ENCODE measurements around the gene COBL. TPM values are rescaled to one million over a fixed set of nuclear protein-coding genes. Genes with fewer than 3 reads are reported as not detected.

COBL gene
- total and polyA plus RNA-seq, 9 of the 15 experiments (the other 6 are each of a cell fraction or from before 2014, with no cell fraction given), result 0.01 to 2.4 (median 0.09) TPM; not detected in 3

DNA sequence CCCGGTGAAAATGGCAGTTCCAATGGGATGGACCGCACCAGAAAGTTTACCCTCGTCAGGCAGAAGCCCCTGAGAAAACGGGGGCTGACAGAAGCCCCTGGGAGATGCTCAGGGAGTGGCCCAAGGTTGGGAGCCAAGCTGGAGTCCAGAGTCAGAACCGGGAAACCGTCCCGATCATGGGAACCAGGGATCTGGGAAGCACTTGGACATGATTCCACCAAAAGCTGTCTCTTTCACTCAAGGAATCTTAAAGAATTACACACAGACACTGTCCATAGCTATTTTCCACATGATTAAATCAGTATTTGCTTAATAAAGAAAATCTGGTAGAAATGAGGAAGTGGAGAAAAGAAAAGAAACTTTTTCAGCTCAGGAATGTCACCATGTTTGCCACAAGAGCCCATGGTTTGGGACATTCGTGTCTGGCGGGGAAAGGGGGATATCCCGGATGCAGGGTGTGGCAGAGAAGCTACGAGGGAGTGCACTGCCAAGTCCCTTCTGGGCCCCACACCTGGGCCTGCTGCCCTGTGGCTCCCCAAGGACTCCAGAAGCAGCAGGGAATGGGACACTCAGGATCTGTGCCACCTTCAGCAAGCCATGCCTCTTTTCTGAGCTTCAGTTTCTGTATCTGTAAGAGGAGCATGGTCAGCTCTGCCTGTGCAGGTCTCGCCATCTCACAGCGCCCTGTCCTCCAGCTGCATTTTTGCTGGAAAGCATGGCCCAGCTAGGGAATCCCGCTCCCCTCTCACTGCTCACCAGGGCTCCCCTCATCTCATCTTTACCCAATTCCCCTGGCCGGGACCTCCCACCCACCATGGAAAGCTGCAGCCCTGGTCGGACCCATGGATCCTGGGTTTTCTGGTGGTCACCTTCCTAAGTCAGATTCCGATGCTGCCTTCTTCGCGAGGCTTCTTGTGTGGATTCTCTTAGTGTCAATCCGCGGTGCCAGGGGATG is 308.8 kb downstream of the COBL start:
- FAIRE-seq (no peak), DNase-seq (ENCODE audit: extremely low read depth in 1 of 4, low spot score in 3 of 4) (no peak), ATAC-seq (no peak)
- WGBS (ENCODE audit: insufficient coverage, low coverage, missing lambda C conversion rate), result 2% methylated on average over 16 of the region's 21 CpGs
- no peaks in the 10 kb centered on the region for H3K4me1 ChIP-seq (replicated peaks in 1 of 2; ENCODE audit: control insufficient read depth in 2 of 2, insufficient read depth in 2 of 2, low read length in 2 of 2)
- POLR2A ChIA-PET, result interaction anchor here (0.6 to 2.0 kb wide), 3 partner anchors 12 to 84 kb away, joined by 3 to 5 read pairs (median 4); no protein-coding TSS in a partner anchor
- H3K79me2 ChIP-seq (ENCODE audit: control insufficient read depth, insufficient read depth, low read length), result no peaks in the 10 kb centered on the region
- no peaks in the 10 kb centered on the region for H3K9me3 ChIP-seq (replicated peaks; ENCODE audit: control insufficient read depth, insufficient read depth, low read depth, low read length)
- H3K27ac ChIP-seq (ENCODE audit: extremely low read depth, low read depth, low read length), result no peak overlapping the region
- intact Hi-C loops (cut with micrococcal nuclease), result loop anchor here (10.0 kb wide), 1 partner anchor 543 kb away; no protein-coding TSS in a partner anchor
- H4K20me1 ChIP-seq (replicated peaks; ENCODE audit: control insufficient read depth, insufficient read depth, low read length), result peaks cover 8% of the 10 kb centered on the region
- H3K27me3 ChIP-seq (ENCODE audit: control insufficient read depth in 2 of 2, insufficient read depth in 2 of 2, low read length in 2 of 2), result peaks cover 8 to 52% of the 10 kb centered on the region in 2 experiments; a peak in 4 of 5 replicates
- H3K4me3 ChIP-seq, result no peak overlapping the region
- CTCF ChIA-PET (ENCODE audit: low intra/inter-chr PET ratio), result no interaction called here
- H3K9ac ChIP-seq (ENCODE audit: insufficient read depth in 1 of 2, low read depth in 2 of 2, low read length in 2 of 2), result no peak overlapping the region
- TF ChIP-seq EP300 (IDR thresholded peaks at IDR 0.05; ENCODE audit: low read length) (no peak), SPI1 (IDR thresholded peaks at IDR 0.05; ENCODE audit: borderline replicate concordance, low read depth, low read length) (peak; percentile 53; the same call in 1 of the 2 replicates)
- TF ChIP-seq, protein P1, sequence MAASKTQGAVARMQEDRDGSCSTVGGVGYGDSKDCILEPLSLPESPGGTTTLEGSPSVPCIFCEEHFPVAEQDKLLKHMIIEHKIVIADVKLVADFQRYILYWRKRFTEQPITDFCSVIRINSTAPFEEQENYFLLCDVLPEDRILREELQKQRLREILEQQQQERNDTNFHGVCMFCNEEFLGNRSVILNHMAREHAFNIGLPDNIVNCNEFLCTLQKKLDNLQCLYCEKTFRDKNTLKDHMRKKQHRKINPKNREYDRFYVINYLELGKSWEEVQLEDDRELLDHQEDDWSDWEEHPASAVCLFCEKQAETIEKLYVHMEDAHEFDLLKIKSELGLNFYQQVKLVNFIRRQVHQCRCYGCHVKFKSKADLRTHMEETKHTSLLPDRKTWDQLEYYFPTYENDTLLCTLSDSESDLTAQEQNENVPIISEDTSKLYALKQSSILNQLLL (CRISPR knock-in tag; IDR thresholded peaks at IDR 0.05; ENCODE audit: borderline replicate concordance), result no peak
- no peak overlapping the region for H2AFZ ChIP-seq (ENCODE audit: low read depth, low read length)
- in situ Hi-C loops (cut with MboI), result no loop called here
- no TSS peak for BruUV-seq (replicated peaks)
- H3K4me2 ChIP-seq (ENCODE audit: insufficient read depth, low read length), result no peak overlapping the region
- no peaks in the 10 kb centered on the region for H3K36me3 ChIP-seq (ENCODE audit: control insufficient read depth, insufficient read depth, low read length)
- no peaks in the 10 kb centered on the region for H3K9me1 ChIP-seq (ENCODE audit: control insufficient read depth, insufficient read depth, low read length)
